IPS-15b (cell line): ENCODE results near the gene PHKB.
"Not testable (repeated sequence)": the region's sequence is repeated elsewhere in the genome, so short reads cannot be mapped to it uniquely, and the experiment has no call there.

ENCODE experiments used
- H3K27me3 ChIP-seq: one replicate; pipeline ENCODE4 v1.6.1; 2013; ENCODE audit warnings: low read length; ENCODE audit not compliant: control insufficient read depth, insufficient read depth
- H3K36me3 ChIP-seq: one replicate; pipeline ENCODE4 v1.6.1; 2013; ENCODE audit warnings: low read length; ENCODE audit not compliant: control insufficient read depth, insufficient read depth
- H3K4me1 ChIP-seq: one replicate; pipeline ENCODE4 v1.6.1; 2013; ENCODE audit warnings: mild to moderate bottlenecking, low read length; ENCODE audit not compliant: control insufficient read depth, insufficient read depth
- H3K4me3 ChIP-seq: one replicate; pipeline ENCODE4 v1.5.1; 2013; ENCODE audit warnings: low read depth, low read length
- H3K9ac ChIP-seq: one replicate; pipeline ENCODE4 v1.6.1; 2013; ENCODE audit warnings: low read depth, mild to moderate bottlenecking, low read length
- H3K9me3 ChIP-seq: one replicate; pipeline ENCODE4 v1.6.1; 2013; ENCODE audit warnings: mild to moderate bottlenecking, low read length; ENCODE audit not compliant: control insufficient read depth, insufficient read depth

Gene PHKB

GRCh38 chr16:47460711-47461597 is at the start of gene PHKB, which contains the start of gene ITFG1:
PHKB (plus strand) TSS chr16:47461331; CDS start chr16:47461351, 20 bp downstream.
ITFG1 (minus strand) TSS chr16:47461063; CDS start chr16:47461045, 18 bp downstream.
- no peaks in the 10 kb centered on the region for H3K9me3 ChIP-seq
- peak within 1 kb of the TSS; percentile 91 for H3K9ac ChIP-seq
- H3K27me3 ChIP-seq = no peaks in the 10 kb centered on the region
- peak within 1 kb of the TSS; percentile 95 for H3K4me3 ChIP-seq
- H3K4me1 ChIP-seq = peaks cover 16% of the 10 kb centered on the region
- no peaks in the 10 kb centered on the region for H3K36me3 ChIP-seq

DNA sequence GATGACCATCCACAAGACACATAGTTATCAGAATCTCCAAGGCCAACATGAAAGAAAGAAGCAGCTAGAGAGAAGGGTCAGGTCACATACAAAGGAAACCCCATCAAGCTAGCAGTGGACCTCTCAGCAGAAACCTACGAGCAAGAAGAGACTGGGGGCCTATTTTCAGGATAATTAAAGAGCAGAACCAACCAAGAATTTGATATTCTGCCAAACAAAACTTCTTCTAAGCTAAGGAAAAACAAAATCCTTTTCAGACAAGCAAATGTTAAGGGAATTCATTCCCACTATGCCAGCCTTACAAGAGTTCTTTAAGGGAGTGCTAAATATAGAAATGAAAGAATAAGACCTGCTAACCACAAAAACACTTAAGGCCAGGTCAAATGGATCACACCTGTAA is 48.1 kb upstream of the PHKB start:
- H3K4me3 ChIP-seq = no peak overlapping the region
- no peaks in the 10 kb centered on the region for H3K36me3 ChIP-seq
- H3K9me3 ChIP-seq = no peaks in the 10 kb centered on the region
- no peak overlapping the region for H3K9ac ChIP-seq
- no peaks in the 10 kb centered on the region for H3K4me1 ChIP-seq
- H3K27me3 ChIP-seq = no peaks in the 10 kb centered on the region

DNA sequence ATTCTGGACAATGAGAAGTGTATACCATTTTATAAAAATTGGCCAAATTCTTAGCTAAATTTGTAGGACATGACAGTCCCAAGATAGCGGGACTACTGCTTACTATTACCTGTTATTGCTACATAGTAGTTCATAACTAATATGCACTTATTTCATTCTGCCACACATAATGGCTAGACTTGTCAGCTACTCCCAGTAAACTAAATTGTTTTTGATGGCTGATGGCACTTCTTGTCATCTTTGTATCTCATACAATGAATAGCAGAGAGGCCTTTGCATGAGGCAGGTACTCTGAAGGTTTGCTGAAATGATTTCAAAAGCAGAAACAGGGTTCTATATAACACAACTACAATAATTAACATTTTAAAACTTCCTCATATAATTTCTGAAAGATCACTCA is 44.3 kb upstream of the PHKB start:
- no peaks in the 10 kb centered on the region for H3K36me3 ChIP-seq
- no peaks in the 10 kb centered on the region for H3K27me3 ChIP-seq
- H3K4me3 ChIP-seq = no peak overlapping the region
- H3K9me3 ChIP-seq = no peaks in the 10 kb centered on the region
- H3K4me1 ChIP-seq = no peaks in the 10 kb centered on the region
- H3K9ac ChIP-seq = no peak overlapping the region

DNA sequence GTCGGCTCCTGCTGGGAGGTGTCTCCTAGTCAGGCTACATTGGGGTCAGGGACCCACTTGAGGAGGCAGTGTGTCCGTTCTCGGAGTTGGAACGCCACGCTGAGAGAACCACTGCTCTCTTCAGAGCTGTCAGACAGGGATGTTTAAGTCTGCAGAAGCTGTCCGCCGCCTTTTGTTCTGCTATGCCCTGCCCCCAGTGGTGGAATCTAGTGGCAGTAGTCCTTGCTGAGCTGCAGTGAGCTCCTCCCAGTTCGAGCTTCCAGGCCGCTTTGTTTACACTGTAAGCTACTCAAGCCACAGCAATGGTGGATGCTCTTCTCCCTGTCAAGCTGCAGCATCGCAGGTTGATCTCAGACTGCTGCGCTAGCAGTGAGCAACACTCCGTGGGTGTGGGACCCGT is 36.3 kb upstream of the PHKB start:
- Histone ChIP-seq H3K36me3 (peaks cover 5% of the 10 kb centered on the region), H3K4me1 (peaks cover 4% of the 10 kb centered on the region), H3K9me3 (no peaks in the 10 kb centered on the region), H3K9ac (no peak overlapping the region), H3K4me3 (no peak overlapping the region), H3K27me3 (no peaks in the 10 kb centered on the region)

DNA sequence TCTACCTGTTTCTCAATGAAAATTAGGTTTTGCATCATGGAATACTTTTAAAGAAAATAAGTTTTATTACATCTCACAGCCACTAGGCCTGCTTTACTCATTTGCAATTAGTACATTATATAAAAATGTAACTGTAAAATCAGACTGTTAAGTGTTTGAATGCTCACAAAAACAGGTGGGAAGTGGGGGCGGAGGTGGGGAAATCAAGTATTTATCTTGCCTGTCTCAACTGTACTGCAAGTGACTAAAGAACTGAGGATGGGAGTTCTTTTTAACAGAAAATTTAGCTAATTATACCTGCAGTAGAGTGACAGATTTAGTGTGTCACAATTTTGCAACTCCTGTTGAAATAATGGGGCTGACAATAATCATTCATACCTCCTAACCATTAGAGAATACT is 34.3 kb upstream of the PHKB start:
- Histone ChIP-seq H3K36me3 (peaks cover 5% of the 10 kb centered on the region), H3K9ac (no peak overlapping the region), H3K4me3 (no peak overlapping the region), H3K4me1 (peaks cover 4% of the 10 kb centered on the region), H3K27me3 (no peaks in the 10 kb centered on the region), H3K9me3 (no peaks in the 10 kb centered on the region)

DNA sequence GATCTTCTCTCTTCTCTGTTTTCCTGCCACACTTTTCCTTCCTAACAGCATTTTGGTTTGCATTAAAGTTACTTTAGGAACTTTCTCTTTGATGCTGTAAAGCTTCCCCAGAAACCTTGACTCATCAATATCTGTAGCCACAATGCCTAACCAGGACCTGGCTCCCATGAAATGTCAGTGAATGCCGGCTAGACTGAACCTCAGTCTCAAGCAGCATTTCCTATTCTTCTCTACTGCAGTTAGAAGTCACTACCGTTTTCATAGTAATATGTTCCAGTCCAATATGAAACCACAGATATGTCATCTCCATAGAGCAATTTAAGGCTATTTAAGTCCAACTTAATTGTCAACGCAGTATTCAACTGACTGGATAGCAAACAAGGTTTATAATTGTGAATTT is 29.2 kb upstream of the PHKB start:
- Histone ChIP-seq H3K27me3 (no peaks in the 10 kb centered on the region), H3K36me3 (no peaks in the 10 kb centered on the region), H3K4me3 (no peak overlapping the region), H3K4me1 (no peaks in the 10 kb centered on the region), H3K9ac (no peak overlapping the region), H3K9me3 (no peaks in the 10 kb centered on the region)

DNA sequence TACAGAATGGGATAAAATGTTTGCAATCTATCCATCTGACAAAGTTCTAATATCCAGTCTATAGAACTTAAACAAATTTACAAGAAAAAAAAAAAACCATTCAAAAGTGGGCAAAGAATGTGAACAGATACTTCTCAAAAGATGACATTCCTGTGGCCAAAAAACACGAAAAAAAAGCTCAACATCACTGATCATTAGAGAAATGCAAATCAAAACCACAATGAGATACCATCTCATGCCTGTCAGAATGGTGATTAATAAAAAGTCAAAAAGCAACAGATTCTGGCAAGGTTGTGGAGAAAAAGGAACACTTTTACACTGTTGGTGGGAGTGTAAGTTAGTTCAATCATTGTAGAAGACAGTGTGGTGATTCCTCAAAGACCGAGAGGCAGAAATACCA is 26.9 kb upstream of the PHKB start:
- not testable (repeated sequence) for H3K27me3 ChIP-seq, H3K4me3 ChIP-seq, H3K4me1 ChIP-seq, H3K36me3 ChIP-seq, H3K9me3 ChIP-seq, H3K9ac ChIP-seq

DNA sequence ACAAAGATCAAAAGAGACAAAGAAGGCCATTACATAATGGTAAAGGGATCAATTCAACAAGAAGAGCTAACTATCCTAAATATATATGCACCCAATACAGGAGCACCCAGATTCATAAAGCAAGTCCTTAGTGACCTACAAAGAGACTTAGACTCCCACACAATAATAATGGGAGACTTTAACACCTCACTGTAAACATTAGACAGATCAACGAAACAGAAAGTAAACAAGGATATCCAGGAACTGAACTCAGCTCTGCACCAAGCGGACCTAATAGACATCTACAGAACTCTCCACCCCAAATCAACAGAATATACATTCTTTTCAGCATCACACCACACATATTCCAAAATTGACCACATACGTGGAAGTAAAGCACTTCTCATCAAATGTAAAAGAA is 21.1 kb upstream of the PHKB start:
- H3K9ac ChIP-seq, H3K27me3 ChIP-seq, H3K9me3 ChIP-seq, H3K36me3 ChIP-seq, H3K4me3 ChIP-seq, H3K4me1 ChIP-seq: not testable (repeated sequence)

GRCh38 chr16:47442884-47443283 is 18.2 kb upstream of the PHKB start:
- H3K36me3 ChIP-seq, H3K4me1 ChIP-seq, H3K27me3 ChIP-seq, H3K9me3 ChIP-seq, H3K4me3 ChIP-seq, H3K9ac ChIP-seq: not testable (repeated sequence)

GRCh38 chr16:47446431-47446830 is 14.7 kb upstream of the PHKB start:
- Histone ChIP-seq H3K4me3 (no peak overlapping the region), H3K9ac (no peak overlapping the region), H3K27me3 (no peaks in the 10 kb centered on the region), H3K4me1 (no peaks in the 10 kb centered on the region), H3K36me3 (no peaks in the 10 kb centered on the region), H3K9me3 (no peaks in the 10 kb centered on the region)

DNA sequence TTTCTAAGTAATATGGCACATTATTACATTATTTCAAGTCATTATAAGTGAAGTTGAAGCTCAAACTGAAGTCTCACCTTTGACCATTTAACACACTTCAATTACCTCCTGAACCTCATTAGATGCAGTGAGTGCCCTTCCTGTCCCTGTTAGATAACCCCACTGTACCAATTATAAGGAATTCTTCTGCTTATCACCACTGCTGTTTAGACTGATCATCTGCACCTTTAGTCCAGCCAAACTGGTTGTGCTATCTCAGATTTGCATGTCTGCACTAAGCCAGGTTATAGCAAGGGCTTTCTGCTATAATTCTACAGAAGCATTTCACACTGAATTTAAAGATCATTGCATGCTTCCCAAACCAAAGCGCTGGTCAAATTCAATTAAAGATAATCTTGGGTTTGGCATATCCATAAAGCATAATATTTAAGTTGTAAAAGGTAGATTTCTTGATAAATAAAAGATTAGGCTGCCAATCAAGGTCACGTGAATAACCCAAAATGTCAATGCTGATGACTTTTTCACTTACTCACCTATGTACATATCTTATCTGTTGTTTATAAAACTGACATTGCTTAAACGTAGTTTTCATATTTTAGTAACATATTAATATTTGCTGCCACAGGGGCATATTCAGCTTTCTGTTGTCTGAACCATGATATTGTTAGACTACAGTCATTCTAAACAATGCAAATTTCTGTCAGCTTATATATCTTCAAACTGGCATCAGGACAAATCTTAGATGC is 12.1 kb upstream of the PHKB start:
- H3K9me3 ChIP-seq = no peaks in the 10 kb centered on the region
- no peaks in the 10 kb centered on the region for H3K27me3 ChIP-seq
- no peak overlapping the region for H3K9ac ChIP-seq
- H3K36me3 ChIP-seq = no peaks in the 10 kb centered on the region
- no peak overlapping the region for H3K4me3 ChIP-seq
- H3K4me1 ChIP-seq = no peaks in the 10 kb centered on the region

DNA sequence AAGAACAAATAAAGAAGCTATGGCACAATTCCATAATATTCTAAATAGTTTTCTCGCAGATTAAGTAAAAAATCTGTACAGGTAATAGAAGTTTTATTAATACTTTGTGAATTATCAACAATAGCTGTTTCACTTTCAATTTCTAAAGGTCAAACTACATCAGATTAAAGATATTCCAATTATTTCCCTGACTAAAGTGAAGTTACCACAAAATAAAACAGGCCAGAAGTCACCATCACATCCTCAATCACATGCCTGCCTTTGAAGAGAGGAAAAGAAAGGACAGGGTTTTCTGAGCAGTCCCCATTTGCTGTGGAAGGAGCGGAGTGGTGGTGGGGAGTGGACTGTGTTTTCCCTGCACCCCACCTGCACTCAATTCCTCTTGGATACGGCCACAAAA is 11.3 kb upstream of the PHKB start:
- H3K9ac ChIP-seq = no peak overlapping the region
- H3K9me3 ChIP-seq = no peaks in the 10 kb centered on the region
- no peaks in the 10 kb centered on the region for H3K4me1 ChIP-seq
- H3K36me3 ChIP-seq = no peaks in the 10 kb centered on the region
- no peak overlapping the region for H3K4me3 ChIP-seq
- H3K27me3 ChIP-seq = no peaks in the 10 kb centered on the region
